Effector memory CD4-positive, alpha-beta T cell (primary cell): ENCODE results near the gene GREB1.

Source experiments
- DNase-seq, 3 donors: peaks; one replicate each; pipeline ENCODE4 v3.0.0-alpha.2; 2020
- H3K27ac ChIP-seq: 2 replicates; pipeline ENCODE4 v1.7.0; 2013; ENCODE audit warnings: mild to moderate bottlenecking, low read length, moderate library complexity; ENCODE audit not compliant: insufficient read depth, poor library complexity, severe bottlenecking
- H3K27me3 ChIP-seq: replicated peaks from 2 replicates; pipeline ENCODE4 v1.7.0; 2013; ENCODE audit warnings: mild to moderate bottlenecking, low read length; ENCODE audit not compliant: insufficient read depth, control insufficient read depth, poor library complexity, severe bottlenecking
- H3K36me3 ChIP-seq: 2 replicates; pipeline ENCODE4 v1.7.0; 2013; ENCODE audit warnings: mild to moderate bottlenecking, low read length, moderate library complexity; ENCODE audit not compliant: control insufficient read depth, insufficient read depth
- H3K4me1 ChIP-seq: 2 replicates; pipeline ENCODE4 v1.7.0; 2013; ENCODE audit warnings: low read length, mild to moderate bottlenecking; ENCODE audit not compliant: control insufficient read depth, insufficient read depth, poor library complexity, severe bottlenecking
- H3K4me3 ChIP-seq: 2 replicates; pipeline ENCODE4 v1.7.0; 2013; ENCODE audit warnings: low read length, low read depth, mild to moderate bottlenecking; ENCODE audit not compliant: insufficient read depth, poor library complexity, severe bottlenecking
- H3K9me3 ChIP-seq: 2 replicates; pipeline ENCODE4 v1.7.0; 2013; ENCODE audit warnings: mild to moderate bottlenecking, low read length, moderate library complexity; ENCODE audit not compliant: control insufficient read depth

Gene GREB1

GRCh38 chr2:11580697-11581096 lies 46.9 kb downstream of the GREB1 start:
- DNase-seq, result no peak
- Histone ChIP-seq H3K36me3 (no peaks in the 10 kb centered on the region), H3K4me1 (no peaks in the 10 kb centered on the region), H3K4me3 (no peak overlapping the region), H3K27me3 (no peaks in the 10 kb centered on the region), H3K9me3 (no peaks in the 10 kb centered on the region), H3K27ac (no peak overlapping the region)

GRCh38 chr2:11581124-11581796 lies 47.4 kb downstream of the GREB1 start:
- H3K9me3 ChIP-seq, result no peaks in the 10 kb centered on the region
- H3K4me1 ChIP-seq, result no peaks in the 10 kb centered on the region
- no peak for DNase-seq
- H3K4me3 ChIP-seq, result no peak overlapping the region
- no peaks in the 10 kb centered on the region for H3K27me3 ChIP-seq
- H3K27ac ChIP-seq, result no peak overlapping the region
- H3K36me3 ChIP-seq, result no peaks in the 10 kb centered on the region

- Histone ChIP-seq H3K27ac (no peak overlapping the region), H3K4me1 (no peaks in the 10 kb centered on the region), H3K36me3 (no peaks in the 10 kb centered on the region), H3K27me3 (no peaks in the 10 kb centered on the region), H3K4me3 (no peak overlapping the region), H3K9me3 (no peaks in the 10 kb centered on the region)
- no peak for DNase-seq
Observed at GRCh38 chr2:11581797-11582611, 48.2 kb downstream of the GREB1 start.

GRCh38 chr2:11582612-11582861 lies 48.7 kb downstream of the GREB1 start:
- Histone ChIP-seq H3K4me3 (no peak overlapping the region), H3K27ac (no peak overlapping the region), H3K9me3 (no peaks in the 10 kb centered on the region), H3K36me3 (no peaks in the 10 kb centered on the region), H3K27me3 (no peaks in the 10 kb centered on the region), H3K4me1 (no peaks in the 10 kb centered on the region)
- no peak for DNase-seq

GRCh38 chr2:11582862-11583752 lies 49.3 kb downstream of the GREB1 start:
- DNase-seq, result peak; percentile 10 to 36 (median 14)
- Histone ChIP-seq H3K36me3 (no peaks in the 10 kb centered on the region), H3K27ac (no peak overlapping the region), H3K9me3 (no peaks in the 10 kb centered on the region), H3K4me1 (no peaks in the 10 kb centered on the region), H3K27me3 (no peaks in the 10 kb centered on the region), H3K4me3 (no peak overlapping the region)

GRCh38 chr2:11583840-11584524 lies 50.1 kb downstream of the GREB1 start:
- Histone ChIP-seq H3K9me3 (no peaks in the 10 kb centered on the region), H3K27ac (no peak overlapping the region), H3K4me1 (no peaks in the 10 kb centered on the region), H3K36me3 (no peaks in the 10 kb centered on the region), H3K27me3 (no peaks in the 10 kb centered on the region), H3K4me3 (no peak overlapping the region)
- DNase-seq, result peak; percentile 7 to 9 (median 7)

GRCh38 chr2:11584525-11585056 lies 50.7 kb downstream of the GREB1 start:
- Histone ChIP-seq H3K36me3 (no peaks in the 10 kb centered on the region), H3K27ac (no peak overlapping the region), H3K4me3 (no peak overlapping the region), H3K9me3 (no peaks in the 10 kb centered on the region), H3K4me1 (no peaks in the 10 kb centered on the region), H3K27me3 (no peaks in the 10 kb centered on the region)
- no peak for DNase-seq

GRCh38 chr2:11585071-11585470 lies 51.2 kb downstream of the GREB1 start:
- DNase-seq, result no peak
- Histone ChIP-seq H3K27ac (no peak overlapping the region), H3K36me3 (no peaks in the 10 kb centered on the region), H3K27me3 (no peaks in the 10 kb centered on the region), H3K4me3 (no peak overlapping the region), H3K4me1 (no peaks in the 10 kb centered on the region), H3K9me3 (no peaks in the 10 kb centered on the region)

- H3K9me3 ChIP-seq, result no peaks in the 10 kb centered on the region
- no peak overlapping the region for H3K27ac ChIP-seq
- DNase-seq, result no peak
- H3K27me3 ChIP-seq, result no peaks in the 10 kb centered on the region
- no peaks in the 10 kb centered on the region for H3K4me1 ChIP-seq
- H3K4me3 ChIP-seq, result no peak overlapping the region
- H3K36me3 ChIP-seq, result no peaks in the 10 kb centered on the region
Observed at GRCh38 chr2:11588228-11589110, 54.6 kb downstream of the GREB1 start.
